SKM-1 (cell line): ENCODE measurements around the gene CRYGS.
"Not testable (repeated sequence)": the region's sequence is repeated elsewhere in the genome, so short reads cannot be mapped to it uniquely, and the experiment has no call there.

Experiments used
- DNase-seq: peaks from one replicate; lab custom pipeline; 2025; ENCODE audit not compliant: unreplicated experiment; lab: John Stamatoyannopoulos, UW

The CRYGS gene

GRCh38 chr3:186520431-186520830 is 23.7 kb downstream of the CRYGS start:
- DNase-seq: no peak

- DNase-seq: no peak
These were observed 25.0 kb downstream of the CRYGS start for GRCh38 chr3:186519021-186519658.

DNA sequence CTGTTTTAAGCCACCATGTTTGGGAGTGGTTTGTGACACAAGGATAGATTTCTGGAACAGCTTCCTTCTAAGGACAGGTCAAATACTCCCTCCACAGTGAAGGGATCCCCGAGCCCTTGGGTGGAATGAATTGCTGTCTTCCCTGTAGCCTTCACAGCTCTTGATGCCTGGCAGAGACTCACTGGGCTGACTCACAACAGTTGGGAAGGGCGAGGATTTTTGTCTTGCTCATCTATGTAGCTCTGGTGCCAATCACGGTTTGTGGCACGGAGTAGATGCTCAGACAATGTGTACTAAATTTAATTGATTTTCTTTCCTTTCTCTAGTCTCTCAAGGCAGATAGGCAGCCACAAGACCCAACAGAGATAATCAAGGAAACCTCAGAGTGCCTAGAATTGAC is 27.0 kb downstream of the CRYGS start:
- no peak for DNase-seq

DNA sequence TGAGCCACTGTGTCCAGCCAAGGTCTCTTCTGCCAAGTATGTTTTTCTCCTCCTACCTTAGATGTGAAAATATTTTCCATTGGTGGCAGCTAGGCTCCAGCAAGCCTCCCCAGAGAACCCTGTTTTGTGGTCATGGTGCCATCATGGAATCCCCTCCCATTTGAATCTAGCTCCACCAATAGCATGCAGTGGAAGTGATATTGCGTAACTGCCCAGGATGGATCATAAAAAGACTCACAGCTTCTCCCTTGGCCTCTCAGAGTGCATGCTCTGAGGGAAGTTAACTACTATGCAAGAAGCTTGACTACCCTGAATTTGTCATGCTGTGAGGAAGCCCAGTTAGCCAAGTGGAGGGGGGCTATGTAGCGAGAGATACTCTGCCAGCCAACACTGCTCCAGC is 27.5 kb downstream of the CRYGS start:
- no peak for DNase-seq

DNA sequence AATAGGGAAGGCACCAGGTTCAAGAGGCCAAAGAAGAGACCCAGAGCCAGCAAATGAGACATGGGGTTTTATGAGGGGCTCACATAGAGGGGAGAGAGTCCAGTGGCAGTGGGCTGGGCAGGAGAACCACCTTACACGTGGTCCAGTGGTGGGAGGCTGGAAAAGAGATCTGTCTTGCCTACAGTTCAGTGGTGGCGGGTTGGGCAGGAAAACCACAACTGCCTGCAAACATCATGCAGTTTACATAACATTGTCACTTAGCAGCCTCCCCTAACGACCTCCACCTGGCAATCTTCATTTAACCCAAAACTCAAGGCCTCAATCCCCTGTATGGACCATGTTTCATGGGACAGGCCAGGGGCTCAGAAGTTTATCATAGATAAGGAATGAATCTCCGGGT is 29.1 kb downstream of the CRYGS start:
- no peak for DNase-seq

GRCh38 chr3:186514296-186515002 is 29.7 kb downstream of the CRYGS start:
- no peak for DNase-seq

DNA sequence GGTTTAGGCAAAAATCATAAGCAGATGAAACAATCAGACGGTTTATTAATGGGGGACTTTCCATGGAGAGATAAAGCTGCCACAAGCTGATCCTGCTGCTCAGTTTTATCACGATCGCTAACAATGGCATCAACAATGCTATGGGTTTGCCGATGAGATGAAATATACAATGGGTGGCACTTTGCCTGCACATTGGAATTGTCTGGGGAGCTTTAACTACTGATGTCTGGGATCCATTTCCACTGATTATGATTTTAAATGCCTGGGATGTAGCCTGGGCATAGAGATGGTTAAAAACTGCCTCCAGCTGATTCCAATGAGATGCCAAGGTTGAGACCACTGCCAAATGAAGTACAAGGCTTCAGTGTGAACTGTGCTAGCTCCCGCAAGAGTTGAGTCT is 30.8 kb downstream of the CRYGS start:
- no peak for DNase-seq

GRCh38 chr3:186512570-186513302 is 31.4 kb downstream of the CRYGS start:
- no peak for DNase-seq

DNA sequence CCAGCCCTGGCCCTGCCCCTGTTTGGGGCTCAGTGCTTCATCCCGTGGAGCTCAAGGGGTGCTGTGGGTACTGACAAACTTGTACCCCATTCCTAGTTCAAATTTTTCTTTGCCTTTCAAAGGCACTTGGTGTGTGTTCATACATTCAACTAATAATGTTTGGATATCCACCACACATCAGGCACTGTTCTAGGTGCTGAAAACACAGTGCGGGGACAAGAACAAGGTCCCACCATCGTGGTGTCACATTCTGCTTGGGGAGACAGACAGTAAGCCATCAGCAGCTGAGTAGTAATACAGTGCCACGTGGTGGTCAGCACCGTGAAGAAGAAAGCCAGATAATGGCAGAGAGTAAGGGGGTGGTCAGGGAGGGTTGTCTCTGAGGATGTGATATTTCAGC is 32.5 kb downstream of the CRYGS start:
- DNase-seq: no peak

- DNase-seq: no peak
These were observed 32.9 kb downstream of the CRYGS start for GRCh38 chr3:186511245-186511644.

- no peak for DNase-seq
These were observed 33.7 kb downstream of the CRYGS start for GRCh38 chr3:186510374-186511079.

DNA sequence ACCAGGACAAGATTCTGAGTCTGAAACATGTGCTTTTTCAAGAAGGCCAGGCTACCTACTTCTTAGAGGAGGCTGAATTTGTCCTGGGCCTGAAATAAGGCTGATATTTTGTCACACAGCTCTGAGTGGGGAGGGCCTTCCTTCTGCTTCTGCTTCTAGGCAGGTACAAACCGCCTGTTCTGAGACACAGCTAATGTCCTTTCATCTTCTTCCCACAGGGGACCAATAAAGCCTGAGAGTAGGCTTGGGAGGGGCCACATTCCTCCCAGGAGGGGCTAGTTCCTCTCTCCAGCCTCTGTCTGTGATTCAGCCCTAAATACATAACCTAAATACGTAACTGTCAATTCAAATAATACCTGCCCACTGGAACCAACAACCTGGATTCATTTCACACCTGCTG is 34.8 kb downstream of the CRYGS start:
- DNase-seq: no peak

DNA sequence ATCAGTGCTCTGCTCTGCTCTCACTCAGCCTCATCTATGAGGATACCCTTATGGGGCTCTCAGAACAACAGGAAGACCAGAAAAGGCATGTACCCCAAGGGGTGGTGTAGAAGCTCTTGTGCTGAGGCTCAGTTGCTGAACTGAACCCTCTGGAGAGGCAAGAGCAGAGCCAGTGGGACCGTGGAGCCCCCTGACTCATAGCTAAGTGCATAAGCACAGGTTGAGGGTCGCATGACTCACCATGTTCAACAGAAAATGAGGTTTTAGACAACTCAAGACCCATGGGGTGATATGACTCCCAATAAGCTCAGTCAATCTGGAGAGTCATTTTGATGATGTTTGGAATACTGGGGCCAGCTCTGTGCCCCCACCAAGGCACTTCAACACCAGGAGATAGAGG is 37.3 kb downstream of the CRYGS start:
- no peak for DNase-seq

- no peak for DNase-seq
These were observed 37.9 kb downstream of the CRYGS start for GRCh38 chr3:186506191-186506739.

- DNase-seq: no peak
These were observed 41.0 kb downstream of the CRYGS start for GRCh38 chr3:186502966-186503712.

GRCh38 chr3:186502138-186502948 is 41.8 kb downstream of the CRYGS start:
- no peak for DNase-seq

DNA sequence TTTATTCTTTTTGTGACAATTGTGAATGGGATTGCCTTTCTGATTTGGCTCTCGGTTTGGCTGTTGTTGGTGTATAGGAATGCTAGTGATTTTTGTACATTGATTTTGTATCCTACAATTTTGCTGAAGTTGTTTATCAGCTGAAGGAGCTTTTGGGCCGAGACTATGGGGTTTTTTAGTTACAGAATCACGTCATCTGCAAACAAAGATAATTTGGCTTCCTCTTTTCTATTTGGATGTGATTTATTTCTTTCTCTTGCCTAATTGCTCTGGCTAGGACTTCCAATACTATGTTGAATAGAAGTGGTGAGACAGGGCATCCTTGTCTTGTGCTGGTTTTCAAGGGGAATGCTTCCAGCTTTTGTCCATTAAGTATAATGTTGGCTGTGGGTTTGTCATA is 44.2 kb downstream of the CRYGS start:
- not testable (repeated sequence) for DNase-seq

- not testable (repeated sequence) for DNase-seq
These were observed 46.2 kb downstream of the CRYGS start for GRCh38 chr3:186498022-186498421.

DNA sequence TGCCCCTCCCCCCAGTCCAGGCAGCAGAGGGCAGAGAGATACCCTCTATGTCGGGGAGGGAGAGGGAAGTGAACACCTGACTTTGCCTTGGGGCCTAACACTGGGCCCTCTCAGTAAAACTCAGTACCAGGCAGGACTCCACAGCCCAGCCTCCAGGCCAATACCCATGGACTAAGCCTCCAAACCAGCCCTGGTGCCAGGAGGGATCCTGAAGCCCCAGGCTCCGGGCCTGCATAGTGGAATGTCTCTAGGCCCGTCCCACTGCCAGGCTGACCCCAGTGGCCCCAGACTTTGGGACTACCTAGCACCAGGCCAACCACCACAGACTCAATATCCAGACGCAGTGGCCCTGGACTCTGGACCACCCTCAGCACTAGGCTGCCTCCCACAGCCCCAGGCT is 46.6 kb downstream of the CRYGS start:
- no peak for DNase-seq

DNA sequence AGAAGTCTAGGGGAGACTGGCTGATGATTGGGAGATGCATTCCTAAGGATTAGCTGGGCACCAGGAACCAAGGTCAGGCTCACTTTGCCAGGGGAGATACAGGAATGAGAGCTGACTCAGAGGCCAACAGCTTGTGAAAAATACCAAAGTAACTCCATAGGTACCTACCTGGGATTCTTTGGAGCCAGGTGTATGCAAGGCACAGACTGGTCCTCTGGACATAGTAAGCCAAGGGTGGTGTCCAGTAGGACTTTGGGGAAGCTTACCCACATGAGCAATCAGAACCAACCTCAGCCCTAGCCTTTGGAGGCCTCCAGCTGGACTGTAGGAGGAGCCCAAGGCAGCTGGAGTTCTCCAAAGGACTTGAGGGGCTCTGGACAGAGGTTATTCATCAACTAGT is 47.5 kb downstream of the CRYGS start:
- no peak for DNase-seq
